Epithelial cell of esophagus (primary cell): Measurements from ENCODE around the gene RUSF1.
"Not testable (repeated sequence)": the region's sequence is repeated elsewhere in the genome, so short reads cannot be mapped to it uniquely, and the experiment has no call there.

Experiments used
- DNase-seq: peaks from one replicate; pipeline ENCODE4 v3.0.0; 2010; ENCODE audit warnings: low read depth
- H3K4me3 ChIP-seq: 2 replicates; pipeline ENCODE4 v1.5.1; 2011; ENCODE audit warnings: mild to moderate bottlenecking, low read length, control low read depth
- TF ChIP-seq, protein P1 (sequence below): IDR thresholded peaks from 2 replicates; pipeline ENCODE4 v1.5.1; 2011; ENCODE audit warnings: low read depth, mild to moderate bottlenecking, low read length, control low read depth, inconsistent platforms; ENCODE audit not compliant: insufficient read depth; ENCODE audit errors: missing control alignments

The RUSF1 gene

DNA sequence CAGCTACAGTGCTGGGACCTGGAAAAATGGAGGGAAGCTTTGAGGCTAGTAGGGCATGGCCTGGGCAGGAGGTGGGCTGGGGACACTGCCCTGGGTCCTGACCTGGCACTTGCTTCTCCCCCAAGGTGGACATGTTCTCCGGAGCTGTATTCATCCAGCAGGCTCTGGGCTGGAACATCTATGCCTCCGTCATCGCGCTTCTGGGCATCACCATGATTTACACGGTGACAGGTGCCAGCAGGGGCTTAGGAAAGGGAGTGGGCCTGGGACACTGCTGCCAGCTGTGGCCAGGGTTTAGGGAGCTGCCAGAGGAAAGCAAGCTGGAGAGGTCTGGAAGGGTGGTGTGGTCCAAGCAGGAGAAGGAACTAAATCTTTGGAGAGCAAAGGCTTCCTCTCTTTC is 22.1 kb downstream of the RUSF1 start:
- DNase-seq: no peak
- H3K4me3 ChIP-seq: no peak overlapping the region
- TF ChIP-seq, protein P1, sequence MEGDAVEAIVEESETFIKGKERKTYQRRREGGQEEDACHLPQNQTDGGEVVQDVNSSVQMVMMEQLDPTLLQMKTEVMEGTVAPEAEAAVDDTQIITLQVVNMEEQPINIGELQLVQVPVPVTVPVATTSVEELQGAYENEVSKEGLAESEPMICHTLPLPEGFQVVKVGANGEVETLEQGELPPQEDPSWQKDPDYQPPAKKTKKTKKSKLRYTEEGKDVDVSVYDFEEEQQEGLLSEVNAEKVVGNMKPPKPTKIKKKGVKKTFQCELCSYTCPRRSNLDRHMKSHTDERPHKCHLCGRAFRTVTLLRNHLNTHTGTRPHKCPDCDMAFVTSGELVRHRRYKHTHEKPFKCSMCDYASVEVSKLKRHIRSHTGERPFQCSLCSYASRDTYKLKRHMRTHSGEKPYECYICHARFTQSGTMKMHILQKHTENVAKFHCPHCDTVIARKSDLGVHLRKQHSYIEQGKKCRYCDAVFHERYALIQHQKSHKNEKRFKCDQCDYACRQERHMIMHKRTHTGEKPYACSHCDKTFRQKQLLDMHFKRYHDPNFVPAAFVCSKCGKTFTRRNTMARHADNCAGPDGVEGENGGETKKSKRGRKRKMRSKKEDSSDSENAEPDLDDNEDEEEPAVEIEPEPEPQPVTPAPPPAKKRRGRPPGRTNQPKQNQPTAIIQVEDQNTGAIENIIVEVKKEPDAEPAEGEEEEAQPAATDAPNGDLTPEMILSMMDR: no peak

DNA sequence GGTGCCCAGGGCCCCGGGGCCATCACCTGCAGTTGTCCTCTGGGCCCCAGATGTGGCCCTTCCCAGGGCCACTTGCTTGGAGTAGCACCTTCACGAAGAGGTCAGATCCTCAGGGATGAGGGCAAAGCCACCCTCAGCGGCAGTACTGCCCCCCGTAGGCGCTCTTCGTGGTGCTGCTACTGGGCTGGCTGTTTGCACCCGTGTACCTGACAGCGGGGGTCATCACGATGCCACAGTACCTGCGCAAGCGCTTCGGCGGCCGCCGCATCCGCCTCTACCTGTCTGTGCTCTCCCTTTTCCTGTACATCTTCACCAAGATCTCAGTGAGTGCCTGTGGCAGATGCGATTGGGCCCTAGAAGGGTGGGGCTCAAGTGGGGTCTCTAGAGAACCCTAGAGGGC is 22.6 kb downstream of the RUSF1 start:
- TF ChIP-seq, protein P1: no peak
- DNase-seq: no peak
- no peak overlapping the region for H3K4me3 ChIP-seq

DNA sequence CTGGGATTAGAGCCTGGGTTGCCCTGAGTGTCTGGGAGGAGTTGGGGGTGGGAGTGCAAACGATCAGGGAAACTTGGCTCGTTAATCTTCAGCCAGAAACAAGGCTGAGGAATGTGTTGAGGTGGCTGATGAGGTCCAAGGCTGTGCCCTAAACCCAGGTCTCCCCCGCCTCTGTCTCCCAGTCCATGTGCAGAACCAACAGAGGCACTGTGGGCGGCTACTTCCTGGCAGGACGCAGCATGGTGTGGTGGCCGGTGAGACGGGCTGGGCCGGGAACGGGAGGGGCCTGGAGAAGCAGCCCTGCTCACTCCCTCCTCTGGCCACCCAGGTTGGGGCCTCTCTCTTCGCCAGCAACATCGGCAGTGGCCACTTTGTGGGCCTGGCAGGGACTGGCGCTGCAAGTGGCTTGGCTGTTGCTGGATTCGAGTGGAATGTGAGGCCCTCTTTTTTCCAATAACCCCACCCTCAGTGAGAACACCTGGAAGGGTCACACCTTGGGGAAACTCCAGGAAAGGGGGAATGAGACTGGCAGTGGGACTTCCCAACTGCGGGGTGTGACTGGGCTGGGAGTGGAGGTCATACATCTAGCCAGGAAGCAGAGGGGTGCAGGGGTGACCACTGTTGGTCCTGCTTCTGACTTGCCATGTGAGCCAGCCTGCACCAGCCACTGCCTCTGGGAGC is 23.6 kb downstream of the RUSF1 start:
- TF ChIP-seq, protein P1: no peak
- no peak overlapping the region for H3K4me3 ChIP-seq
- DNase-seq: no peak

DNA sequence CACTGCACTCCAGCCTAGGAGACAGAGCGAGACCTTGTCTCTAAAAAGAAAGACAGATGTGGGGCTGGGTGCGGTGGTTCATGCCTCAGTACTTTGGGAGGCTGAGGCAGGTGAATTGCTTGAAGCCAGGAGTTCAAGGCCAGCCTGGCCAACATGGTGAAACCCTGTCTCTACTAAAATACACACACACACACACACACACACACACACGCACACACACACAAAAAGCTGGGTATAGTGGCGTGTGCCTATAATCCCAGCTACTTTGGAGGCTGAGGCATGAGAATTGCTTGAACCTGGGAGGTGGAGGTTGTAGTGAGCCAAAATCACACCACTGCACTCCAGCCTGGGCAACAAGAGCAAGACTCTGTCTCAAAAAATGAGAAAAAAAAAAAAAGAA is 24.1 kb downstream of the RUSF1 start:
- H3K4me3 ChIP-seq, DNase-seq: not testable (repeated sequence)

DNA sequence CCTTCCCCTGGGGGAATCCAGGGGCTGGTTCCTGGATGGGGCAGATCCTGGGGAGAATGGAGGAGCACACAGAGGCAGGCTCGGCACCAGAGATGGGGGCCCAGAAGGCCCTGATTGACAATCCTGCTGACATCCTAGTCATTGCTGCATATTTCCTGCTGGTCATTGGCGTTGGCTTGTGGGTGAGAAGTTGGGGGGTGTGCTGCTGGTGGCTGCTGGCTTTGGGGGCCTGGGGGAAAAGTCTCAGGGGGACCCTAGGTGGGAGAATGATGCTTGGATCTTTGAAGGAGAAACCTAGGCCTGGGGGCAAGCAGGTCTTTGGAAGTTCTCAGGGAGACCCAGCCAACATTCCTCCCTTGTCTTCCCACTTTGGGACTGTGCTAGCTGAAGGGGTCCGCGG is 25.1 kb downstream of the RUSF1 start, which contains the start of gene SLC5A2:
Gene SLC5A2, plus strand, starts transcription at position 43 of the 400 bp plus-strand sequence. Its CDS starts 14 bp downstream, at position 57.
- TF ChIP-seq, protein P1: no peak
- DNase-seq: no peak
- H3K4me3 ChIP-seq: no peak within 1 kb of the TSS

DNA sequence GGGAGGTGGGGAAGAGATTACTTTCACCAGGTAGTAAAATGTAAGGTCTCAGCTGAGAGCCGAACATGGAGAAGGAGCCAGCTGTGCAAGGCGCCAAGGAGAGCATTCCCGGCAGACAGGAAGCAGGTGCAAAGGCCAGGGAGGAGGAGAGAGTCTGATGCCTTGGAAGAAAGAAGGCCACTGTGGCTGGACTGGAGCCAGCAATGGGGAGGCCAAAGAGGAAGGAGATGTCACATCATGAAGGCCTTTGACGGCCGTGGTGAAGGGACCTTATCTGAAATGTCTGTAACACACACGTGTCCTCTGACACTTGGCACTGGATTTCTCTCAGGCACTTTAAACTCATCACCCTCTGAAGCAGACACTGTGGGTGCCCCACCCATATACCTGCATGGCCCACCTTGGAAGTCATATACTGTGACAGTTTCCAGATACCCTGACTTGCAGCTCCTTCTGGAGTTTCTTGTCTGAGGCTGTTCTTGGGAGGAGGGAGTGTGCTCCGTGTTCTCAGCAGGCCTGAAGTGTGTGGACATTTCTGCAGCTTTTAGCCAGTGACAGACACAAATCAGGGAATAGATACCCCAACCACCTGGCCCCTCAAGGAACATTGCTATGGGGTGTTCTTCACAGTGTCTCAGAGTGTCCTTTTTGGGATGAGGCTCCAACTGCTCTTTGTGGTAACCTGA is 27.2 kb downstream of the RUSF1 start:
- TF ChIP-seq, protein P1: no peak
- H3K4me3 ChIP-seq: no peak overlapping the region
- no peak for DNase-seq

DNA sequence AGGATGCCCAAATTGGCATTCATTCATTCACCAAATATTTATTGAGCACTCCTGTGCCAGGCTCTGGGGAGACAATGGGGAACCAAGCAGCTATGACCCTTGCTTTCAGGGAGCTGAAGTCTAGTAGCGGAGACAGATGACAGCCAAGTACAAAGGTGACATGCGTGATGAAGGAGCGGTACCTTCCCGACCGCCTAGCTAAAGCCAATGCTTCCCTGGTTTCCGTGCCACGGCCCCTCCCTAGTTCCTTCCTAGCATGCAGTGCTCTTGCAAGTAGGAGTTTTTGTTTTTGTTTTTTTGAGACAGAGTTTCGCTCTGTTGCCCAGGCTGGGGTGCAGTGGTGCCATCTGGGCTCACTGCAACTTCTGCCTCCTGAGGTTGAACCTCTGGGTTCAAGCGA is 28.4 kb downstream of the RUSF1 start:
- H3K4me3 ChIP-seq: no peak overlapping the region
- DNase-seq: no peak
- TF ChIP-seq, protein P1: no peak
